B cell (primary cell): ENCODE data around the gene C3orf70. TPM values are rescaled to one million over a fixed set of nuclear protein-coding genes. Genes with fewer than 3 reads are reported as not detected.

ENCODE experiments used
- ATAC-seq: fragments of 200-7000 bp; cut with Tn5 transposase; one replicate; pipeline ENCODE4 v1.10.0; 2021; ENCODE audit warnings: low read depth, mild to moderate bottlenecking, moderate number of reproducible peaks, moderate library complexity
- CTCF ChIA-PET: fragments of 350-600 bp; sonication (Branson Sonifier 250); formaldehyde crosslinking; loops from one replicate; lab custom pipeline; 2021; ENCODE audit warnings: antibody characterized with exemption, inconsistent platforms; lab: Charles Lee
- POLR2A ChIA-PET: fragments of 350-600 bp; sonication (Branson Sonifier 250); formaldehyde crosslinking; loops from one replicate; lab custom pipeline; 2021; ENCODE audit warnings: antibody characterized with exemption; lab: Charles Lee
- DNase-seq: peaks from one replicate; pipeline ENCODE4 v3.0.0; 2013
- H2AFZ ChIP-seq: 2 replicates; pipeline ENCODE4 v1.6.1; 2012; ENCODE audit warnings: mild to moderate bottlenecking, low read depth, low read length; ENCODE audit not compliant: insufficient read depth, poor library complexity, severe bottlenecking
- H3K27ac ChIP-seq, 2 donors: 1 replicate in 1 of 2; 2 replicates in 1 of 2; pipeline ENCODE4 v1.5.1; 2012 to 2013; ENCODE audit warnings: low read length in 2 of 2, mild to moderate bottlenecking in 2 of 2, moderate library complexity in 1 of 2
- H3K27me3 ChIP-seq, 4 experiments: fragments of 200-600 bp in 1 of 4; sonication (generic) in 1 of 4; replicated peaks in 1 of 4; 1 replicate in 2 of 4; 2 replicates in 2 of 4; pipeline versions ENCODE4 v1.6.1 to v1.7.0; 2013 to 2016; ENCODE audit warnings: low read length in 3 of 4, mild to moderate bottlenecking in 2 of 4, mixed read lengths in 1 of 4, moderate library complexity in 1 of 4; ENCODE audit not compliant: insufficient read depth in 4 of 4, control insufficient read depth in 3 of 4; ENCODE audit errors: control extremely low read depth in 1 of 4
- H3K36me3 ChIP-seq, 2 experiments: replicated peaks in 1 of 2; 1 replicate in 1 of 2; 2 replicates in 1 of 2; pipeline versions ENCODE4 v1.6.1 to v1.7.1; 2013; ENCODE audit warnings: low read length in 1 of 2; ENCODE audit not compliant: insufficient read depth in 2 of 2, control insufficient read depth in 1 of 2; ENCODE audit errors: control extremely low read depth in 1 of 2, extremely low read depth in 1 of 2
- H3K4me1 ChIP-seq, 2 donors: fragments of 200-600 bp in 1 of 2; sonication (generic) in 1 of 2; 1 replicate in 1 of 2; 2 replicates in 1 of 2; pipeline versions ENCODE4 v1.5.1 to v1.6.1; 2013 to 2017; ENCODE audit warnings: low read length in 2 of 2; ENCODE audit not compliant: control insufficient read depth in 2 of 2, insufficient read depth in 2 of 2
- H3K4me2 ChIP-seq: replicated peaks from 2 replicates; pipeline ENCODE3; 2012; ENCODE audit warnings: mild to moderate bottlenecking, low read depth, low read length; ENCODE audit not compliant: poor library complexity, severe bottlenecking
- H3K4me3 ChIP-seq, 5 experiments: fragments of 200-600 bp in 1 of 5; sonication (generic) in 1 of 5; 1 replicate in 3 of 5; 2 replicates in 2 of 5; pipeline versions ENCODE4 v1.5.1 to v1.7.0; 2011 to 2016; ENCODE audit warnings: low read length in 4 of 5, mild to moderate bottlenecking in 4 of 5, low read depth in 2 of 5, control low read depth in 1 of 5, moderate library complexity in 1 of 5; ENCODE audit not compliant: insufficient read depth in 1 of 5; ENCODE audit errors: control extremely low read depth in 1 of 5, extremely low read depth in 1 of 5
- H3K79me2 ChIP-seq: fragments of 200-600 bp; sonication (generic); one replicate; pipeline ENCODE4 v1.6.0; 2016; ENCODE audit warnings: low read length; ENCODE audit not compliant: control insufficient read depth, insufficient read depth
- H3K9ac ChIP-seq: fragments of 200-600 bp; sonication (generic); 2 replicates; pipeline ENCODE4 v1.6.1; 2017; ENCODE audit warnings: mild to moderate bottlenecking, low read length, moderate library complexity
- H3K9me3 ChIP-seq, 3 donors: one replicate each; pipeline versions ENCODE4 v1.6.1 to v1.7.1; 2013; ENCODE audit warnings: low read length in 2 of 3; ENCODE audit not compliant: control insufficient read depth in 2 of 3, insufficient read depth in 1 of 3; ENCODE audit errors: control extremely low read depth in 1 of 3
- H4K20me1 ChIP-seq: 2 replicates; pipeline ENCODE4 v1.6.0; 2012; ENCODE audit warnings: mild to moderate bottlenecking, low read length; ENCODE audit not compliant: insufficient read depth, control insufficient read depth, poor library complexity, severe bottlenecking
- H3K27ac Mint-ChIP-seq: one replicate; pipeline ENCODE4 v1.8.0; 2021; ENCODE audit warnings: mixed read lengths
- H3K27me3 Mint-ChIP-seq: one replicate; pipeline ENCODE4 v1.8.0; 2021; ENCODE audit warnings: mixed read lengths
- H3K4me1 Mint-ChIP-seq: one replicate; pipeline ENCODE4 v1.8.0; 2021; ENCODE audit warnings: mixed read lengths
- H3K4me3 Mint-ChIP-seq: one replicate; pipeline ENCODE4 v1.8.0; 2021; ENCODE audit warnings: mixed read lengths
- H3K9me3 Mint-ChIP-seq: one replicate; pipeline ENCODE4 v1.8.0; 2022; ENCODE audit warnings: mixed read lengths; ENCODE audit not compliant: insufficient read depth
- EZH2 ChIP-seq: IDR thresholded peaks from 2 replicates; pipeline ENCODE4 v1.6.1; 2012; ENCODE audit warnings: borderline replicate concordance, low read depth, mild to moderate bottlenecking, moderate library complexity, low read length; ENCODE audit not compliant: insufficient read depth, poor library complexity, severe bottlenecking
- WGBS: methylation state at CpG from one replicate; pipeline ENCODE4 v1.1.5; 2013; ENCODE audit warnings: missing lambda C conversion rate; ENCODE audit not compliant: insufficient coverage; 5-methylcytosine and 5-hydroxymethylcytosine counted together
- intact Hi-C: fragments of 100-400 bp; cut with micrococcal nuclease; formaldehyde crosslinking; loops from one replicate; pipeline ENCODE4 v1.10.0; 2022
- polyA plus RNA-seq: library from polyadenylated mRNA; depleted of rRNA; stranded (reverse); fragments of >200 nt; gene quantifications from 2 replicates; pipeline ENCODE4 v1.2.3, GENCODE V29; 2012
- total RNA-seq, 2 donors: library from RNA; stranded (reverse); fragments of 120-200 nt in 1 of 2; gene quantifications; 1 replicate in 1 of 2; 2 replicates in 1 of 2; pipeline versions ENCODE4 v1.2.3 to v1.2.4, GENCODE V29; 2013 to 2022
- TF ChIP-seq, protein P1 (sequence below): fragments of 200-600 bp; IDR thresholded peaks from one replicate; pipeline ENCODE4 v1.8.0; 2022; ENCODE audit warnings: antibody characterized with exemption, mild to moderate bottlenecking

The C3orf70 gene
- total and polyA plus RNA-seq, 2 donors (not counting 1 experiment from before 2014, with no cell fraction given): not detected

- no peaks in the 10 kb centered on the region for H4K20me1 ChIP-seq
- no peaks in the 10 kb centered on the region for H3K36me3 ChIP-seq
- no peaks in the 10 kb centered on the region for H3K4me1 ChIP-seq
- H3K27me3 Mint-ChIP-seq: peaks cover 3% of the 10 kb centered on the region
- ChIA-PET CTCF (interaction anchor here (1.3 kb wide), 1 partner anchor 11 kb away, joined by 3 read pairs; no protein-coding TSS in a partner anchor), POLR2A (no interaction called here)
- H3K9me3 ChIP-seq: no peaks in the 10 kb centered on the region
- H3K79me2 ChIP-seq: no peaks in the 10 kb centered on the region
- no peak overlapping the region for H3K27ac ChIP-seq
- intact Hi-C loops: no loop called here
- ATAC-seq (no peak), DNase-seq (no peak)
- no peak overlapping the region for H3K9ac ChIP-seq
- H3K4me1 Mint-ChIP-seq: no peaks in the 10 kb centered on the region
- H3K4me3 Mint-ChIP-seq: no peak overlapping the region
- no peak overlapping the region for H3K4me2 ChIP-seq
- no peak overlapping the region for H3K27ac Mint-ChIP-seq
- TF ChIP-seq, protein P1, sequence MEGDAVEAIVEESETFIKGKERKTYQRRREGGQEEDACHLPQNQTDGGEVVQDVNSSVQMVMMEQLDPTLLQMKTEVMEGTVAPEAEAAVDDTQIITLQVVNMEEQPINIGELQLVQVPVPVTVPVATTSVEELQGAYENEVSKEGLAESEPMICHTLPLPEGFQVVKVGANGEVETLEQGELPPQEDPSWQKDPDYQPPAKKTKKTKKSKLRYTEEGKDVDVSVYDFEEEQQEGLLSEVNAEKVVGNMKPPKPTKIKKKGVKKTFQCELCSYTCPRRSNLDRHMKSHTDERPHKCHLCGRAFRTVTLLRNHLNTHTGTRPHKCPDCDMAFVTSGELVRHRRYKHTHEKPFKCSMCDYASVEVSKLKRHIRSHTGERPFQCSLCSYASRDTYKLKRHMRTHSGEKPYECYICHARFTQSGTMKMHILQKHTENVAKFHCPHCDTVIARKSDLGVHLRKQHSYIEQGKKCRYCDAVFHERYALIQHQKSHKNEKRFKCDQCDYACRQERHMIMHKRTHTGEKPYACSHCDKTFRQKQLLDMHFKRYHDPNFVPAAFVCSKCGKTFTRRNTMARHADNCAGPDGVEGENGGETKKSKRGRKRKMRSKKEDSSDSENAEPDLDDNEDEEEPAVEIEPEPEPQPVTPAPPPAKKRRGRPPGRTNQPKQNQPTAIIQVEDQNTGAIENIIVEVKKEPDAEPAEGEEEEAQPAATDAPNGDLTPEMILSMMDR: no peak
- no peak for TF ChIP-seq EZH2
- no peak overlapping the region for H2AFZ ChIP-seq
- H3K9me3 Mint-ChIP-seq: no peaks in the 10 kb centered on the region
- H3K27me3 ChIP-seq: no peaks in the 10 kb centered on the region
- no peak overlapping the region for H3K4me3 ChIP-seq
Measured at GRCh38 chr3:185188816-185189215, 36.0 kb upstream of the C3orf70 start.

DNA sequence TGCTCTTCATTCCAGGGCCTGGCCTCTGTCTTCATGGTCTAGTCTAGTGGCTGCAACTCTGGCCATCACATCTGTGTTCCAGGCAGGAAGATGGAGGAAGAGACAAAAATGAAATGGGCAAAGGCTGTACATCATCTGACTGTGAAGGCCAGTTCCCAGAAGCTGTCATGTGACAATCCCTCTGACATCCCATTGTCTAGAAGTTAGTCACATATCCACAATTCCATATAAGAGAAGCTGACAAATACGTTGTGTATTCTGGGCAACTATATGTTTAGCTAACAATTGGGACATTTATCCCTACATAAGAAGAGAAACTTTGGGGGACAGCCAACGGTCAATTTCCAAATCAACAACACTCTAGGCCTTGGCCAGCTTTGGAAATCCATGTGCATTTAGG, 34.5 kb upstream of the C3orf70 start:
- DNase-seq (no peak), ATAC-seq (no peak)
- Histone ChIP-seq H3K27ac (no peak overlapping the region), H3K4me1 (no peaks in the 10 kb centered on the region), H3K27me3 (peaks cover 0 to under 1% (median 0%) of the 10 kb centered on the region in 4 experiments), H2AFZ (no peak overlapping the region), H3K36me3 (no peaks in the 10 kb centered on the region), H3K4me2 (no peak overlapping the region), H4K20me1 (no peaks in the 10 kb centered on the region), H3K9me3 (no peaks in the 10 kb centered on the region), H3K79me2 (no peaks in the 10 kb centered on the region), H3K4me3 (no peak overlapping the region), H3K9ac (no peak overlapping the region)
- CTCF ChIA-PET: interaction anchor here (1.0 kb wide), 1 partner anchor 11 kb away, joined by 4 read pairs; no protein-coding TSS in a partner anchor
- Mint-ChIP-seq H3K27ac (no peak overlapping the region), H3K4me1 (no peaks in the 10 kb centered on the region), H3K4me3 (no peak overlapping the region), H3K9me3 (no peaks in the 10 kb centered on the region), H3K27me3 (no peaks in the 10 kb centered on the region)
- WGBS: no CpG with 5 or more reads among the region's 2 CpGs
- TF ChIP-seq, protein P1: no peak
- no peak for TF ChIP-seq EZH2
- intact Hi-C loops: no loop called here
- POLR2A ChIA-PET: no interaction called here
